ENCODE results near the gene SS18L1.
A peak's percentile ranks its signal among the peaks of the same experiment; 100 is the strongest.

SS18L1 gene

DNA sequence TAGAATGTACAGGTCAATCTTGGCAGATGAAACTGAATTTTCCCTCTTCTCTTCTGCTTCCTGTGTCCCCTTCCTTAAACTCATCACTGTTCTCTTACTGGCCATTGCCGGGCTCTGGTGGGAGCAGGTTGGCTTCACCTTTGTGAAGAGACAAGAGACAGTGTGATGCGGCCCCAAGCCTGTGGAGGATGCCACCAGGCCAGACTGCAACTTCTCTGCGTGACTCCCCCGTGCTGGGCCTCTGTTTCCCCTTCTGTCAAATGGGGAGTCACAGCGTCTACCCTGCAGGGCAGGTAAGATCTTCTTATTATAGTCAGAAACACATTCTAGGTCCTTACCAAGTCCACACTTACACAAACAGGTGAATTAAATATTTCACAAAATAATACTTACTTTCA is 23.2 kb upstream of the SS18L1 start:
- no peak for DNase-seq (ENCODE audit: low spot score)

DNA sequence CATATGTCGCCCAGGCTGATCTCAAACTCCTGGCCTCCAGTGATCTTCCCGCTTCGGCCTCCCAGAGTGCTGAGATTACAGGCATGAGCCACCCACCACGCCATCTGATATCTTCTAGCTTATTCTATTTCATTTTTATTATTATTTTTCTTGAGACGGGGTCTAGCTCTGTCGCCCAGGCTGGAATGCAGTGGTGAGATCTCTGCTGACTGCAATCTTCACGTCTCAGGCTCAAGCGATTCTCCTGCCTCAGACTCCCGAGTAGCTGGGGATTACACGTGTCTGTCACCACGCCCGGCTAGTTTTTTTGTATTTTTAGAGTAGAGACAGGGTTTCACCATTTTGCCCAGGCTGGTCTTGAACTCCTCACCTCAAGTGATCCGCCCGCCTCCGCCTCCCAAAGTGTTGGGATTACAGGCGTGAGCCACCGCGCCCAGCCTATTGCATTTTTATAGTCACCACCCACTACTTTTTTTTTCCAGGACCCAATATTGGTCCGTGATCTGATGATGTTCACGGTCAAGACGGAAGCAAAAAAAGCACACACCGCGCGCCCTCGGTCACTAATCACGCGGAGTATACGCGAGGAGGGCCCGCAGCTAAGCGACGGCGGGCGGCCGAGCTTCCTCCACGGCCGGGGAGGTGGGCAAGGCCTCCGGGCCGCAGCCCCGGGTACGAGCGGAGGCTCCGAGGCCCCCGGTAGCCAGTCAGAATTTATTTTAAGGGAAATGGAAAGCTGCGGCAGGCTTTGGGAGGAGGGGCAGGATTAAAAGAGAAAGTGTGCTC is 22.4 kb upstream of the SS18L1 start:
- no peak for DNase-seq (ENCODE audit: low spot score)

DNA sequence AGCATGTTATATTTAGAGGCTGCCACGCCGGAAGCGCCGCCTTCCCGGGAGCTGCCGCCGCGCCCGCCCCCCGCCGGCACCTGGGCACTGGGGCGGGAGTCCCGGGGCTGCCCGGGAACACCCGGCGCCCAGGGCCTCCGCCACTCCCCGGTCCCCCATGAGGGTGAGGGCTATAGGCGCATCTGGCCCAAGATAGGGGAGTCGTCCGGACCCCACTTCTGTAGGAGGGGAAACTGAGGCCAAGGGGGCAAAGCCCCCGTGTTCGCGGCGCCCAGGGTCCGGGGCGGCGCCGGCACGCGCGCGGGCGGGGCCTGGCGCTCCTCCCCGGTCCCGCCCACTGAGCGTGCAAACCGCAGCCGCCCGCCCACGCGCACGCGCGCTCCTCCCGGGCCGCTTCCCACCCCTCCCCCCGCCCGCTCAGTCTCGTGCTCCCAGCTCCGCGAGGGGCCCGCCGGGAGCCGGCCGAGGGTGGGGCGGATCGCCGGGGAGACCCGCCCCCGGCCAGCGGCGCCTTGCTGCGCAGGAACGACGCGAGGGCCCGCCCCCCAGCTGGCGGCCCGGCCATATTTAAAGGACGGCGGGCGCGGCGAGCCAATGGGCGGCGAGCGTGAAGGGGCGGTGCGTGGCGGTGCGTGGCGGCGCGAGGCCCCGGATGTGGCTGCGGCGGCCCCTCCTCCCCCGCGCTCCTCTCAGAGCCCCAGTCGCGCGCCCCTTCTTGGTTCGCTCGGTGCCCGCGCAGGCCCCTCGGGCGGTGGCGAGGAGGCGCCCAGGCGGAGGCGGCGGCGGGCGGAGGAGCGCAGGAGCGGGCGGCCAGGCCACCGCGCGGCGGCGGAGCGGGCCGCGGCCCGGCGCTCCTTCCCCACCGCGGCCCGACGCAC is 21.6 kb upstream of the SS18L1 start, which contains the start of gene LSM14B:
TSS of gene LSM14B (plus strand) at position 700 of the 878 bp plus-strand sequence. CDS start 192 bp downstream, outside the sequence.
- DNase-seq (ENCODE audit: low spot score), result peak; percentile 100

DNA sequence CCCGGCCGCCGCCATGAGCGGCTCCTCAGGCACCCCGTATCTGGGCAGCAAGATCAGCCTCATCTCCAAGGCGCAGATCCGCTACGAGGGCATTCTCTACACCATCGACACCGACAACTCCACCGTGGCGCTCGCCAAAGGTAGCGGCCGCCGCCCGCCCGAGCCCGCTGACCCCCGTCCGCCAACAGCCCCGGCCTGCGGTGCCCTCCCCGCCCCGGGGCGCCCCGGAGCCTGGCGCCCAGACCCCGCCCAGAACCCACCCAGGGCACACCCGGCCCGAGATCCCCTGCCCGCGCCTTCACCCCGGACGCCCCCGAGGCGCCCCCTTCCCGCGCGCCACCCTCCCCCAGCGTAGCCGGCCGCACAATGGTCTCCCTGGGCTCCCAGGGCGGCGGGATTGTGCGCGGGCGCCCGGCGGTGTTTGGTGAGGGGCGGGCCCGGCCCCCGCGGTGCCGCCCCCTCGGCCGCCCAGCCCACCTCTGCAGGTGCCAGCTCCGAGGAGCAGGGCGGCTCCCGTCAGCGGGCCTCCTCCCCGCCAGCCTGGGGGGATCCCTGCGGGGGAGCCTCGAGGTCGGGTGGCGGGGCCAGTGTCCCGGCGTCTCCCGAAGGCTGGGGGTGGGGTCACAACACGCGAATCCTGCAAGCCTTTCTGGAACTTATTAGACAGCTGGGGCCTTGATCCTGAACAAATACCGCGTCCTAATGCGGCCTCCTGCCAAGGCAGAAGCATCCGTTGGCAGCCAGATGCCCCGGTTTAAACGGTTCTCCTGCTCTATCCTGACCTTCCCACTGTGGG is 20.7 kb upstream of the SS18L1 start:
- peak; percentile 52 for DNase-seq (ENCODE audit: low spot score)

DNA sequence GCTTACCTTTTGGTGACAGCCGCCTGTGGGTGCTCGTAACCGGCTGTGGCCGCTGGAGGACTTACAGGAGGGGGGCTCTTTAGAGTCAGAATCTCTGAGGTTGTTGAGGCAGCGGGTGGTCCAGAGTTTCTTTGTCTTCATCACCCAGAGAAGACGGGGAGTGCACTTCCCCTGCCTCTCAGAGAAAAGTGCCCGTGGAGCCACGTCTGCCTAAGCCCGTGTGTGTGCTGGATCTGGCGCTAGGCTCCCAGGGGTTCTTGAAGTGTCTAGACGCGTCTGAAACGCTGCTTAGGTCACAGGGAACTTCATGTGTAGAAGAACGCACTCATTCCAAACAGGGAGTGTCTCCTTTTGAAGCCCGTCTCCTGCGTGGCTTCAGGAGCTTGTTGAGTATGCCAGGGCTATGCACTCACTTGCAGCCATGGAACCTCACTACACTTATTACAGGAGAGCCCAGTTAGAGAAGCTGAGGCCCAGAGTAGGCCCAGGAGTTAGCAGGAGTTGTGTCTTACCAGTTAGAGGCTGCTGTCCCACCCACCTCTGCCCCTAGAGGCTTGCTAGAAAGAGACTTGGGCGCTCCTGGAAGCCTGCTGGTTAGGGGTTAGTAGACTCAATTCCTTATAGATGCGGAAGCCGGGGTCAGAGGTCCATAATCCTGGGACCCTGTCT is 20.0 kb upstream of the SS18L1 start:
- DNase-seq (ENCODE audit: low spot score), result peak; percentile 38

DNA sequence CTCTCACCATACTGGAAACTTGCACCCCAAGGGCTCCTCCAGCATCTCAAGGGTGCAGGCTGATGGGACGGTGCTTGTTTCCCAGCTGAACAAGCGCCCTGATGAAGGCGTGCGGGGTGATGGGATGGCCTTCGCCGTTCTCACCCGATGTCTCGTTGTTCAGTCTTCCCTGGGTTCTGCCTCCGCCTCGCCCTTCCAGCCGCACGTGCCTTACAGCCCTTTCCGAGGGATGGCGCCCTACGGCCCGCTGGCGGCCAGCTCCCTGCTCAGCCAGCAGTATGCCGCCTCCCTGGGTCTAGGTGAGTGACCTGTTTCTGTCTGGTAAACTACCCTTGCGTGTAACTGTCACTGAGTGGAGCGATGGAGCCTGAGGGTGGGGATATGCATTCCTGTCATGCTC is 17.4 kb upstream of the SS18L1 start:
- no peak for DNase-seq (ENCODE audit: low spot score)

DNA sequence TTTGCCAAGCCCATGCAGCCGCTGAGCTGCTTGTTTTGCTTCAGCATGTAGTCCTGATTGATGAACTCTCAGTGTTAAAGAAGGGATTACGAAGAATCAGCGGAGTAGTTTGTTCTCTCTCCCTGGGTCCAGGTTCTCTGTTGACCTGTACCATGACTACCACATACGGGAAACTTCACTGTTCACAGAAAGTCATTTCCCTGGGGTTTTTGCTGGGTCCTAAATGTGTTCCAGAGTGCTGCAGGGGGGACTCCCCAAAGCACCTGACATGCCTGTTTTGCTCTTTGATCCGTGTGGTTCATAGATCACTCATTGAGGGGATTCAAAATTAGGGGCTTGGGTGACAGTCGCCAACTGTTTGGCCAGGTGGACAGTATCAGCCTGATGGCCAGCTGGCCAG is 15.8 kb upstream of the SS18L1 start:
- no peak for DNase-seq (ENCODE audit: low spot score)

DNA sequence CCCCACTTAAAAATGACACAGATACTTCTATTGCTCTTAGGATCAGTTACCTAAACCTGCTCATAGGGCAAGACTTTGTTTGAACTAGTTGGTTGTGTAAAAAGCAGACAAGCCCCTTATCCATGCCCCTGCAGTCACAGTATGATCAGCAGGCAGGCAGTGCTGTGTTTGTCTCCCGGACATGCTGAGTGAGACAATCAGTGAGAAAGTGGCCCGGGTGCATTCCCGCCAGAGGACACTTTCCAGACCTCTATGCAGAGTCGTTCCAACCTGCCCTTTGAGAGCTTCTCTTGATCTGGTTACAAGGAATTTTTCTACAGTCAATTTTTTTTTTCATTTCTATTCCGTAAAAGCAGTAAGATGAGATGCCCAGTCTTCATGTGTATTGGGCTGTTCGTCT is 15.1 kb upstream of the SS18L1 start:
- DNase-seq (ENCODE audit: low spot score), result no peak

DNA sequence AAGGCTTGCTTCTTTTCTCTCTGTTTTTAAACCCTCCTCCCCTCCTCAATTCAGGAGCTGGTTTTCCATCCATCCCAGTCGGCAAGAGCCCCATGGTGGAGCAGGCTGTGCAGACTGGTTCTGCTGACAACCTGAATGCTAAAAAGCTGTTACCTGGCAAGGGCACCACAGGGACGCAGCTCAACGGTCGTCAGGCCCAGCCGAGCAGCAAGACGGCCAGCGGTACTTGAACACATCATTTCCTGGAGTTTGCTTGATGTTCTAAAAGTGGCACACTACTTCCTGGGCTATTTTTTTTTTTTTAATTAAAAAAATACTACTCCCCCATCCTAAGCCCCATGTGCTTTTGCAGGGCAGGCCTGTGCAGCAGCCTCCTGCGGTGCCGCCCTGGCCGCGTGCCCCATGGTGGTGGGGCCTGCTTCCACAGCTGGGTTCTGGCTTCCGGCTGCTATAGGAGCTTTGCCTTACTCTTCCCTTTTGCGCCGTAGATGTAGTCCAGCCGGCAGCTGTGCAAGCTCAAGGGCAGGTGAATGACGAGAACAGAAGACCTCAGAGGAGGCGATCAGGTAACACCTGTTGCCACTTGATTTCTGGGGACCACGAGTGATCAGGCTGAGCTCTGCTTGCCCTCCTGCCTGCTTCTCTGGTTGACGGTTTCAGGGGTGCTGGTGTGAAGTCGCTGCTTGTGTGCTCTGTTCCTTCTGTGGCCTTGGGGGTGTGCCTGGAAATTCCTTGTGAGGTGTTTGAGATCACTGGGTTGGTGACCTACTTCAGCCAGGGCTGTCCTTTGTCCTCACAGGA is 13.6 kb upstream of the SS18L1 start:
- DNase-seq (ENCODE audit: low spot score), result no peak

DNA sequence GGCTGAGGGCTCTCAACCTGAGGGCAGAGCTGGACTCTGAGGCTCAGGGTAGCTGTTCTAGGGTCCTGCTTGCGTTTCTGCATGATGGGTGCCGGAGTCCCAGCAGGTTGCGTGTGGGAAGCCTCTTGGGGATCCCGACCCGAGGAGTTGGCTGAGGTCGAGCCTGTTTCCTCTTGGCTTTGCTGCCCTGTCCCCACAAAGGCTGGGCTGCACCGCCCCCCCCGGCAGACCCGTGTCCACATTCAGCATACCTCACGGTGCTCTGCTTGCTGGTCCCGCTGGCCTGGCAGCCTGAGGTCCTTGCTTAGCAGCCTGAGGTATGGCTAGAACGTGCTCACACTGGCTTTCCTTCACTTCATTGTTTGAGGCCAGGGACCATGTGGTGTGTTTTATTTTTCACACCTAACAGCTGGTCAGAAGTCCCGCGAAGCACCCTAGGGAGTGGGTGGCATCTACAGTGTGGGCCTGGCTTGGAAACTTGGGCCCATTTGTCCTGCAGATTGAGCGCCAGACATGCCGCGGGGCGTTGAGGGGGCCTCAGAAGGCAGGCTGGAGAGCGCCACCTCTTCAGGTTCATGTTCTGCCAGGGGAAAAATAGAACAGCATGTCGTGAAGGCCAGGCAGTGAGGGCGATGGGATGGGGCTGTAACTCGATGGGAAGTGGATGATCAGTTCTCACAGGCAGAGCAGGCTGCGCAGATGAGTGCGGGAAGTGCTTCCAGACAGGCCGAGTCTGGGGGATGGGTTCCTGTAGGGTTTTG is 11.8 kb upstream of the SS18L1 start:
- DNase-seq (ENCODE audit: low spot score), result no peak

DNA sequence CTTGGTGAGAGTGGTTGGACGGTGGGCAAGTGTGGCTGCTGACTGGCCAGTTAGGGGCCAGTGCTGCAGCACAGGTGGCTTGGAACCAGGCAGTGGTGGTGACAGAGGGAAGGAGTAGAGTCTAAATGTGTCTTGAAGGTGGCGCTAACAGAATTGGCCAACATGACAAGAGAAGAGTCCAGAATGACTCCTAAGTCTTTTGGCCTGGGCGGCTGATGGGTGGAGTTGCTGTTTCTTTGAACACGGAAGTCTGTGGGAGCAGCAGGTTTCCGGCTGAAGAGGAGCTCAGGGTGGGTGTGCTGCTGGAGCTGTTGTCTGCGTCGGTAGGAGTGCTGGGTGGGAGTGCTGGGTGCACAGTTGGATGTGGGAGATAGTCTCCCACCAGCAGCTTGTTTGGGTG is 11.1 kb upstream of the SS18L1 start:
- DNase-seq (ENCODE audit: low spot score), result no peak

DNA sequence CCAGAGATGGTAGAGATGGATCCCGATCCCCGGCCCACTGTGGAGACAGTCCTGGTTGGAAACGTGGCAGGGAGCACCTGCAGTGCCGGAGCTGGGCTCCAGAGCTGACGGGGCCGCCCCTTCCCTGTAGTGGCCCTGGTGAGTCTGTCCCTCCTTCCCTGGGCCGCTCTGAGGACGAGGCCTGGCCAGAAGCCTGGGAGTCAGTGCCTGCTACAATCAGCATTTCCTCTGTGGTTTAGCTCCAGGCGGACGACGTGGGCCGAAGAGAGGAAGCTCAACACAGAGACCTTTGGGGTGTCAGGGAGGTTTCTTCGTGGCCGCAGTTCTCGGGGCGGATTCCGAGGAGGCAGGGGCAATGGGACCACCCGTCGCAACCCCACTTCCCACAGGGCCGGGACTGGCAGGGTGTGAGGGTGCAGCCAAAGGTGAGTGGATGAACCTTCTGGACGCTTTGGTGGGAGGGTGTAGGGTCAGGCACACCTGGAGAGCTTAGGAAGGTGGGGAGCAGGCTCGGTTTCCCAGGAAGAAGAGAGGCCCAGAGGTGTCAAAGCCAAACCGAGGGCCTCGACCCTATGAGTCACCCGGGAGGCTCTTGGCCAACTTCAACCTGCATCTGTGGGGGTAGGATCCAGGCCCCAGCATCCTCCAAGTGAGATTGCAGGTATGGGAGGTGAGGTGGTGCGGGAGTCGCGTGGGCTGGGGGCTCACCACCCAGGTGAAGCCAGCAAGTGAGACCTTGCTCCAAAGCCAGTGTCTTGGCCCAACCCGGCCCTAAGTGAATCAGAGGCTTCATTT is 10.3 kb upstream of the SS18L1 start:
- DNase-seq (ENCODE audit: low spot score), result no peak

DNA sequence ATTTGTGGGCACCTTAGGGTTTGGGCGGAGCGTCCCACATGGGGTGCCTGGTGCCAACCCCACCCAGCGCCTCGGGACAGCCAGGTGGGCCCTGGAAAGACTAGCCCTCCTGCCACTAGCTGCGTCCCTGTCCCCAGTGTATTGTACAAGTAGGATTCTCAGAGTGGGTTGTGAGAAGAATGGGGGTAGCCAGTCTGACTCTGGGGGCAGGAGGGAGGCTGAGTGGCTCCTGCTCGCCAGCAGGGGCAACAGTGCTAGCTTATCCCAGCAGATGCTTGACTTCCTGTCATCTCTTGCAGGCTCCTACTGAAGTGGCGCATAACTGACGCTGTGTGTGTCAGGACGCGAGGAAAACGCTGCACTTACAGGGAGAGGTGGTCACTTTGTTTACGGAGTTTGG is 9.7 kb upstream of the SS18L1 start:
- DNase-seq (ENCODE audit: low spot score), result no peak

DNA sequence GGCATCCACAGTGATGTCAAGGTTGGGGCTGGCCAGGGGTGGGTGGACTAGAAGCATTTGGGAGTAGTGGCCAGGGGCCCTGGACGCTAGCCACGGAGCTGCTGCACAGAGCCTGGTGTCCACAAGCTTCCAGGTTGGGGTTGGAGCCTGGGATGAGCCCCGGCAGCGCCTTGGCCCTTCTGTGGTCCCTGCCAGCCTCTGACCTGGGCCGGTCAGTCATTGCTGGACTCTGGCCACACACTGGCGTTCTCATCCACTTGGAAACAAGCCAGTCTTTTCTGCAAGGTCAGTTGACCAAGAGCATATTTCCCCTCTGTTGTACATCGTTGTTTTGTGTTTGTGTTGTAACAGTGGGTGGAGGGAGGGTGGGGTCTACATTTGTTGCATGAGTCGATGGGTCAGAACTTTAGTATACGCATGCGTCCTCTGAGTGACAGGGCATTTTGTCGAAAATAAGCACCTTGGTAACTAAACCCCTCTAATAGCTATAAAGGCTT is 8.8 kb upstream of the SS18L1 start:
- peak; percentile 38 for DNase-seq (ENCODE audit: low spot score)

DNA sequence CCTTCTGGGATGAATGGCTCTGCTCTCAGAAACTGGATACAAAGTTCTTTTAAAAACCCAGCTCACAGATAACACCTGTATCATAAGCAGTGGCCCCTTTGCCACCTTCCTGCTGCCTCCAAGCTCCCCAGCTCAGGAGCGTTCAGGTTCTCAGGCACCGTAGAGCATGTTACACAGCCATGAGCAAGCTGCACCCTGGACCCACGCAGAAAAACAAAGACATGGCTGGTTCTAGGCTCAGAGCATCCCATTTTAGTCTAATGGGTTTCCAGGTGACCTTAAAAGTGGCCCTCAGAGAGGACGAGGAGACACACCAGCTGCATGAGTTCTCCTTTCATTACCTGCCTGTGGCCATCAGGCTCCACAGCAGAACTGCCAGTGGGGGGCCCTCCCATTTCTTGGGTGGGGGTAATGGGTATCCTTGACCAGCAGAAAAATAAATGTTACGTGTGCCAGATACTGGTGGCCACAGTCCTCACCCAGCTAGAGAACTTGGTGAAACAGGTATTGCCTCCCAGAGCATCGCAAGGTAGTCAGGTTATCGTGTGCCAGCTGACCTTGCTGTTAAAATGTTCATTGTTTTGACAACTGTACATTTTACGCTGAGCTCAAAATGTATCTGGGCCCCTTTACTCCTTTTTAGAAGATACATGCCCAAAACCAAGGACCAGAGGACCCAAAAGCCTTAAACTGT is 7.8 kb upstream of the SS18L1 start:
- DNase-seq (ENCODE audit: low spot score), result no peak

DNA sequence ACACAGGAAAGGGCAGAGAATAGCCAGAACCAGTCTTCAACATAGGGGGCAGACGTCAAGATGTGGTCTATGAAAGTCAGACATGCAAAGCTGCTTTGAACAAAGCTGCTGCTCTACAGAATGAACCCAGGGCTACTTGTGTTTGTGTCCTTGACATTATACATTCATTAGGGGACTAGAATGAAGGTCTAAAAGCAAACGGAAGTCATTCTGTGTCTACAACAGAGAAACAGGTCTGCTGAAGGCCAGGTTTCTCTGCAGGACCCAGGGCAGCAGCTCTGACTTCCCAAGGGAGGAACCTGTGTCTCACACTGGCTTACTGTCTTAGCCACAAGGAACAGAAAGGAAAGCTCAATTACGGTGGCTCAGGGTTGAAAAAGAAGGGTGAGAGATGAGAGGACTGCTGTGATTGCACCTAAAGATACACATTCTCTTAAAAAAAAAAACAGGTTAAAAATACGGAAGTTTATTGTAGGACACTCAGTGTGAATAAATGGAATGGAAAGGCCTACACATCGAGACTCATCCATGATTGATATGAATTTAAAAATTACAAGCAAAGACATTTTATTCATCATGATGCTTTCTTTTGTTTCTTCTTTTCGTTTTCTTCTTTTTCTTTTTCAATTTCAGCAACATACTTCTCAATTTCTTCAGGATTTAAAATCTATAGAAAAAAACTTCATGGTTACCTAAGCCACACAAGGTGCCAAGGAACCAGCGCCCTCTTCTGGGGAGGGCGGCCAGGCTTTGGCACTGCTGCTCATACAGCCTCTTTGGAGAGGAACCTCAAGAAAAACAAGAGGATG is 7.1 kb upstream of the SS18L1 start:
- peak; percentile 74 for DNase-seq (ENCODE audit: low spot score)

DNA sequence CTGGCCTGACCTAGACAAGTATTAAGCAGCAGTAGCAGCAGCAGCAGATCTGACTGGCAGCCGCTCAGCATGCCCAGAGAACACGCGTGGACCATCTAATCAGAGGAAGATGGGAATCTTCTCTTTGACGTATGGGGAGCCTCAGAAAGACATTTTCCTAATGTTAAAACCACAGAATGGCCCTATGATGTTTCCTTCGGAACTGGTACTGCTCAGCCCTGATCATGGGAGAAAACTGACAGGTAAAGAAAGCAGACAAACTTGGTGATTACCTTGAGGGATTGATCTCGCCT is 6.5 kb upstream of the SS18L1 start:
- DNase-seq (ENCODE audit: low spot score), result no peak
